Lung (tissue), 4 donors: ENCODE data around the gene HSPA12B. TPM values are rescaled to one million over a fixed set of nuclear protein-coding genes. Genes with fewer than 3 reads are reported as not detected.

Experiments used
- polyA plus RNA-seq, 2 donors: library from polyadenylated mRNA; stranded (reverse); fragments of 200-250 nt; gene quantifications; one replicate each; pipeline ENCODE4 v1.2.1, GENCODE V29; 2013
- total RNA-seq, 2 donors: library from RNA; depleted of rRNA in 1 of 2; stranded (reverse); fragments of >200 nt in 1 of 2; gene quantifications; one replicate each; pipeline ENCODE4 v1.2.1, GENCODE V29; 2014 to 2021
- donor health status: Bipolar disorder and iron deficiency.
- donor health status: healthy.
- donor health status: DM: yes; HTN: yes; CAD: no.

Gene HSPA12B
- total and polyA plus RNA-seq, 4 donors = 11.4 to 28.3 (median 19.9) TPM

Other genes with a start within 250 kb of the HSPA12B start
- gene GFRA4, start 69.3 kb upstream of the HSPA12B start, total RNA-seq = not detected
- not detected for gene GFRA4, start 69.3 kb upstream of the HSPA12B start, polyA plus RNA-seq
- 1 to 10 TPM; 6.6 to 9.6 TPM for gene ADAM33, start 50.7 kb upstream of the HSPA12B start, total RNA-seq
- 10 to 100 TPM in 1 of 2 donors, 1 to 10 TPM in 1; 3.2 to 16.4 TPM for gene ADAM33, start 50.7 kb upstream of the HSPA12B start, polyA plus RNA-seq
- gene SIGLEC1, start 20.1 kb upstream of the HSPA12B start, total RNA-seq = 10 to 100 TPM in 1 of 2 donors, 1 to 10 TPM in 1; 3.7 to 34.2 TPM
- 10 to 100 TPM; 18.1 to 19.2 TPM for gene SIGLEC1, start 20.1 kb upstream of the HSPA12B start, polyA plus RNA-seq
- gene ADISSP, start 35.1 kb downstream of the HSPA12B start, total RNA-seq = 10 to 100 TPM in 1 of 2 donors, 1 to 10 TPM in 1; 8.6 to 53.7 TPM
- 10 to 100 TPM; 34.1 to 36.1 TPM for gene ADISSP, start 35.1 kb downstream of the HSPA12B start, polyA plus RNA-seq
- gene SPEF1, start 48.8 kb downstream of the HSPA12B start, total RNA-seq = 10 to 100 TPM; 11.7 to 15.5 TPM
- 10 to 100 TPM in 1 of 2 donors, 1 to 10 TPM in 1; 9.6 to 11.9 TPM for gene SPEF1, start 48.8 kb downstream of the HSPA12B start, polyA plus RNA-seq
- gene CENPB, start 54.1 kb downstream of the HSPA12B start, total RNA-seq = 100 to 1,000 TPM in 1 of 2 donors, 10 to 100 TPM in 1; 35.9 to 113 TPM
- gene CENPB, start 54.1 kb downstream of the HSPA12B start, polyA plus RNA-seq = 10 to 100 TPM; 72.9 to 85.8 TPM
- gene CDC25B, start 63.6 kb downstream of the HSPA12B start, total RNA-seq = 10 to 100 TPM; 65.7 to 88.5 TPM
- 10 to 100 TPM; 47.9 to 68.4 TPM for gene CDC25B, start 63.6 kb downstream of the HSPA12B start, polyA plus RNA-seq
- gene AP5S1, start 87.9 kb downstream of the HSPA12B start, total RNA-seq = 10 to 100 TPM; 12.4 to 20.7 TPM
- gene AP5S1, start 87.9 kb downstream of the HSPA12B start, polyA plus RNA-seq = 10 to 100 TPM in 1 of 2 donors, 1 to 10 TPM in 1; 8.1 to 11.5 TPM
- gene MAVS, start 114.1 kb downstream of the HSPA12B start, total RNA-seq = 10 to 100 TPM; 17.8 to 39.6 TPM
- gene MAVS, start 114.1 kb downstream of the HSPA12B start, polyA plus RNA-seq = 10 to 100 TPM; 13.2 to 24.0 TPM
- gene PANK2, start 156.7 kb downstream of the HSPA12B start, total RNA-seq = 10 to 100 TPM; 39.6 to 46.2 TPM
- 10 to 100 TPM; 24.6 to 29.2 TPM for gene PANK2, start 156.7 kb downstream of the HSPA12B start, polyA plus RNA-seq